ENCODE results near the gene VMAC. TPM values are rescaled to one million over a fixed set of nuclear protein-coding genes. Genes with fewer than 3 reads are reported as not detected.

Gene VMAC
- total and polyA plus RNA-seq, 2 of the 13 experiments (the other 11 are each of a cell fraction or from before 2014, with no cell fraction given) = 2.4 TPM

GRCh38 chr19:5903624-5904351, 884 bp upstream of the VMAC start, which contains the start of gene NDUFA11 (continued):
- TF ChIP-seq NFKBIZ (CRISPR knock-in tag; IDR thresholded peaks at IDR 0.05) = peak; percentile 69
- TF ChIP-seq AHR (CRISPR knock-in tag; IDR thresholded peaks at IDR 0.05) = peak; percentile 43; the same call in 1 of the 2 replicates
- peak; percentile 95 for TF ChIP-seq ZNF879 (CRISPR knock-in tag; IDR thresholded peaks at IDR 0.05)
- TF ChIP-seq ZBTB2 (CRISPR knock-in tag; IDR thresholded peaks at IDR 0.05; ENCODE audit: low read depth) = peak; percentile 65
- TF ChIP-seq ZNF639 (CRISPR knock-in tag; conservative IDR thresholded peaks at IDR 0.05) = peak; percentile 60; the same call in 1 of the 2 replicates
- TF ChIP-seq NFE2L1 (CRISPR knock-in tag; IDR thresholded peaks at IDR 0.05; ENCODE audit: borderline replicate concordance) = no peak
- peak; percentile 94 for TF ChIP-seq SP4 (CRISPR knock-in tag; IDR thresholded peaks at IDR 0.05)
- 0 out of 2 replicates have a peak, but pooled peaks have one; percentile 49 for TF ChIP-seq CENPBD1 (CRISPR knock-in tag; IDR thresholded peaks at IDR 0.05; ENCODE audit: borderline replicate concordance, low read depth)
- TF ChIP-seq SMAD3 (CRISPR knock-in tag; IDR thresholded peaks at IDR 0.05) = 0 out of 2 replicates have a peak, but pooled peaks have one; percentile 46
- TF ChIP-seq MTA1 (CRISPR knock-in tag; IDR thresholded peaks at IDR 0.05; ENCODE audit: borderline replicate concordance) = peak; percentile 78
- TF ChIP-seq ARID2 (CRISPR knock-in tag; IDR thresholded peaks at IDR 0.05; ENCODE audit: borderline replicate concordance) = no peak
- TF ChIP-seq ZSCAN12 (CRISPR knock-in tag; IDR thresholded peaks at IDR 0.05) = no peak
- TF ChIP-seq ZKSCAN1 (IDR thresholded peaks at IDR 0.05; ENCODE audit: low read length) = peak; percentile 90
- peak; percentile 89 for TF ChIP-seq BHLHE40 (IDR thresholded peaks at IDR 0.05; ENCODE audit: low read length)
- no peak for TF ChIP-seq ZNF512B (CRISPR knock-in tag; IDR thresholded peaks at IDR 0.05; ENCODE audit: borderline replicate concordance)
- TF ChIP-seq MATR3 (CRISPR knock-in tag; IDR thresholded peaks at IDR 0.05) = no peak
- TF ChIP-seq POLR2A (IDR thresholded peaks at IDR 0.05; ENCODE audit: insufficient read depth in 1 of 2, low read depth in 2 of 2, low read length in 2 of 2) = peak; percentile 77 to 78
